ENCODE data around the gene FHIT. TPM values are rescaled to one million over a fixed set of nuclear protein-coding genes. Genes with fewer than 3 reads are reported as not detected.

Gene FHIT
- total and polyA plus RNA-seq, 11 donors, result 4.2 to 26.8 (median 16.5) TPM

- H3K36me3 ChIP-seq, result no peaks in the 10 kb centered on the region
- H3K9me3 ChIP-seq, result no peaks in the 10 kb centered on the region
- no peaks in the 10 kb centered on the region for H3K27me3 ChIP-seq
- no peak overlapping the region for H3K4me3 ChIP-seq
- H3K4me1 ChIP-seq, result no peaks in the 10 kb centered on the region
- intact Hi-C loops (cut with DNase I), result no loop called here
- TF ChIP-seq CTCF (IDR thresholded peaks at IDR 0.05), result no peak
- no peak for TF ChIP-seq POLR2A (IDR thresholded peaks at IDR 0.05)
- DNase-seq (no peak), ATAC-seq (no peak)
- WGBS, 4 donors, result 79 to 90% (median 85%) methylated on average over 7 of the region's 7 CpGs
- H3K27ac ChIP-seq, result no peak overlapping the region
These were observed 928.1 kb downstream of the FHIT start for GRCh38 chr3:60323180-60323579.

- 63 to 85% (median 63%) methylated on average over 4 of the region's 4 CpGs for WGBS, 4 donors
These were observed 928.9 kb downstream of the FHIT start for GRCh38 chr3:60322298-60322856.

GRCh38 chr3:60319179-60319858 lies 931.9 kb downstream of the FHIT start:
- 92 to 94% (median 94%) methylated on average over 9 of the region's 9 CpGs for WGBS, 4 donors
- intact Hi-C loops (cut with DNase I), result no loop called here
- Histone ChIP-seq H3K9me3 (peaks cover 0 to 5% (median 0%) of the 10 kb centered on the region in 12 donors), H3K27ac (no peak overlapping the region), H3K4me3 (no peak overlapping the region), H3K27me3 (no peaks in the 10 kb centered on the region), H3K4me1 (no peaks in the 10 kb centered on the region), H3K36me3 (no peaks in the 10 kb centered on the region)
- TF ChIP-seq CTCF (IDR thresholded peaks at IDR 0.05) (no peak), POLR2A (IDR thresholded peaks at IDR 0.05) (no peak)
- ATAC-seq (no peak), DNase-seq (no peak)

More at GRCh38 chr3:60322298-60322856, 928.9 kb downstream of the FHIT start:
- DNase-seq (no peak), ATAC-seq (no peak)
- Histone ChIP-seq H3K4me1 (no peaks in the 10 kb centered on the region), H3K27me3 (no peaks in the 10 kb centered on the region), H3K27ac (no peak overlapping the region), H3K36me3 (no peaks in the 10 kb centered on the region), H3K4me3 (no peak overlapping the region), H3K9me3 (no peaks in the 10 kb centered on the region)
- TF ChIP-seq POLR2A (IDR thresholded peaks at IDR 0.05) (no peak), CTCF (IDR thresholded peaks at IDR 0.05) (no peak)
- intact Hi-C loops (cut with DNase I), result no loop called here

GRCh38 chr3:60316121-60316797 lies 935.0 kb downstream of the FHIT start:
- Histone ChIP-seq H3K27ac (no peak overlapping the region), H3K27me3 (no peaks in the 10 kb centered on the region), H3K4me1 (no peaks in the 10 kb centered on the region), H3K9me3 (peaks cover 0 to 5% (median 0%) of the 10 kb centered on the region in 12 donors), H3K4me3 (no peak overlapping the region), H3K36me3 (no peaks in the 10 kb centered on the region)
- no peak for TF ChIP-seq CTCF (IDR thresholded peaks at IDR 0.05)
- TF ChIP-seq POLR2A (IDR thresholded peaks at IDR 0.05), result no peak
- intact Hi-C loops (cut with DNase I), result no loop called here
- no peak for DNase-seq
- ATAC-seq, result no peak
